Measurements from ENCODE around the gene ADAMTS6.

Gene ADAMTS6

DNA sequence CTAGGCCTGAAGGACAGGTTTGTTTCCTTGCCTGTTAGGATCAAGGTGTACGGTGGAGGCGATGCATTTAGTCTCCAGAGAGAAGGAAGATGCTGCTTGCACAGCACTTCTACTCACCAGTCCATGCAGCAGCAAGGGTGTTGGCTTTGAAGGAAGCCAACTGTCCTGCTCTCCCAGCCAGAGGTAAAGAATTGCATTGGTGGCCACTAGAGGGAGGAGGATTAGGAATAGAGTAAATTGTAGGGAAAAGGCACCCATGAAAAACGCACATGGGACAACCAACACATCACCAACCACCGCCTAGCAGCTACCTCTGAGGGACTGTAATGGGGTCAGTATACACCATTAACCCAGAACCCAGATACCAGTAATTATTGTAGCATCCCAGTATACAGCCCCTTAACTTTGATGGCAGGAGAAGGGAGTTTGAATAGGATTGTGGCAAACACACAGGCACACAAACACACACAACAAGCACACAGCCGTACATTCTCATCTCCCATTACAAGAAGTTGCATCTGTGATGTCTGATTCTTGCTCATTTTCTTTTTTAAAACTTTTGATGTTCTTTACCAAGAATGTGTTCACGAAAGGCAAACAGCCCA is 267.7 kb downstream of the ADAMTS6 start:
- TF ChIP-seq TCF12 (IDR thresholded peaks at IDR 0.05; ENCODE audit: low read depth), result no peak
- no peak for TF ChIP-seq EP300 (IDR thresholded peaks at IDR 0.05; ENCODE audit: borderline replicate concordance)
- TF ChIP-seq RAD21 (IDR thresholded peaks at IDR 0.05; ENCODE audit: low read depth), result peak; percentile 50

GRCh38 chr5:65209341-65209740 is 272.4 kb downstream of the ADAMTS6 start:
- no peak for TF ChIP-seq TCF12 (IDR thresholded peaks at IDR 0.05; ENCODE audit: low read depth)
- TF ChIP-seq FOXM1 (IDR thresholded peaks at IDR 0.05; ENCODE audit: borderline replicate concordance, low read depth), result no peak
- no peak for TF ChIP-seq YY1 (IDR thresholded peaks at IDR 0.05; ENCODE audit: low read depth)
- TF ChIP-seq RAD21 (IDR thresholded peaks at IDR 0.05; ENCODE audit: low read depth), result no peak
- no peak for TF ChIP-seq CREB1 (IDR thresholded peaks at IDR 0.05; ENCODE audit: low read depth)
- no peak for TF ChIP-seq EGR1 (IDR thresholded peaks at IDR 0.05)
- TF ChIP-seq, protein P1, sequence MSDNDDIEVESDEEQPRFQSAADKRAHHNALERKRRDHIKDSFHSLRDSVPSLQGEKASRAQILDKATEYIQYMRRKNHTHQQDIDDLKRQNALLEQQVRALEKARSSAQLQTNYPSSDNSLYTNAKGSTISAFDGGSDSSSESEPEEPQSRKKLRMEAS (IDR thresholded peaks at IDR 0.05), result no peak
- TF ChIP-seq TAF1 (IDR thresholded peaks at IDR 0.05; ENCODE audit: low read depth), result no peak
- TF ChIP-seq NFIC (IDR thresholded peaks at IDR 0.05), result no peak
- TF ChIP-seq EP300 (IDR thresholded peaks at IDR 0.05; ENCODE audit: borderline replicate concordance), result no peak
- TF ChIP-seq CEBPB (IDR thresholded peaks at IDR 0.05), result no peak
- TF ChIP-seq TEAD4 (IDR thresholded peaks at IDR 0.05), result no peak
- TF ChIP-seq ZBTB7A (IDR thresholded peaks at IDR 0.05; ENCODE audit: low read depth), result no peak
- TF ChIP-seq, protein P2, sequence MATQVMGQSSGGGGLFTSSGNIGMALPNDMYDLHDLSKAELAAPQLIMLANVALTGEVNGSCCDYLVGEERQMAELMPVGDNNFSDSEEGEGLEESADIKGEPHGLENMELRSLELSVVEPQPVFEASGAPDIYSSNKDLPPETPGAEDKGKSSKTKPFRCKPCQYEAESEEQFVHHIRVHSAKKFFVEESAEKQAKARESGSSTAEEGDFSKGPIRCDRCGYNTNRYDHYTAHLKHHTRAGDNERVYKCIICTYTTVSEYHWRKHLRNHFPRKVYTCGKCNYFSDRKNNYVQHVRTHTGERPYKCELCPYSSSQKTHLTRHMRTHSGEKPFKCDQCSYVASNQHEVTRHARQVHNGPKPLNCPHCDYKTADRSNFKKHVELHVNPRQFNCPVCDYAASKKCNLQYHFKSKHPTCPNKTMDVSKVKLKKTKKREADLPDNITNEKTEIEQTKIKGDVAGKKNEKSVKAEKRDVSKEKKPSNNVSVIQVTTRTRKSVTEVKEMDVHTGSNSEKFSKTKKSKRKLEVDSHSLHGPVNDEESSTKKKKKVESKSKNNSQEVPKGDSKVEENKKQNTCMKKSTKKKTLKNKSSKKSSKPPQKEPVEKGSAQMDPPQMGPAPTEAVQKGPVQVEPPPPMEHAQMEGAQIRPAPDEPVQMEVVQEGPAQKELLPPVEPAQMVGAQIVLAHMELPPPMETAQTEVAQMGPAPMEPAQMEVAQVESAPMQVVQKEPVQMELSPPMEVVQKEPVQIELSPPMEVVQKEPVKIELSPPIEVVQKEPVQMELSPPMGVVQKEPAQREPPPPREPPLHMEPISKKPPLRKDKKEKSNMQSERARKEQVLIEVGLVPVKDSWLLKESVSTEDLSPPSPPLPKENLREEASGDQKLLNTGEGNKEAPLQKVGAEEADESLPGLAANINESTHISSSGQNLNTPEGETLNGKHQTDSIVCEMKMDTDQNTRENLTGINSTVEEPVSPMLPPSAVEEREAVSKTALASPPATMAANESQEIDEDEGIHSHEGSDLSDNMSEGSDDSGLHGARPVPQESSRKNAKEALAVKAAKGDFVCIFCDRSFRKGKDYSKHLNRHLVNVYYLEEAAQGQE (IDR thresholded peaks at IDR 0.05; ENCODE audit: low read depth), result no peak
- TF ChIP-seq, protein P3, sequence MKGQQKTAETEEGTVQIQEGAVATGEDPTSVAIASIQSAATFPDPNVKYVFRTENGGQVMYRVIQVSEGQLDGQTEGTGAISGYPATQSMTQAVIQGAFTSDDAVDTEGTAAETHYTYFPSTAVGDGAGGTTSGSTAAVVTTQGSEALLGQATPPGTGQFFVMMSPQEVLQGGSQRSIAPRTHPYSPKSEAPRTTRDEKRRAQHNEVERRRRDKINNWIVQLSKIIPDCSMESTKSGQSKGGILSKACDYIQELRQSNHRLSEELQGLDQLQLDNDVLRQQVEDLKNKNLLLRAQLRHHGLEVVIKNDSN (IDR thresholded peaks at IDR 0.05), result no peak

GRCh38 chr5:65204966-65205365 is 276.8 kb downstream of the ADAMTS6 start:
- TF ChIP-seq TCF12 (IDR thresholded peaks at IDR 0.05; ENCODE audit: low read depth), result no peak
- TF ChIP-seq TAF1 (IDR thresholded peaks at IDR 0.05; ENCODE audit: low read depth), result no peak
- TF ChIP-seq, protein P1 (IDR thresholded peaks at IDR 0.05), result no peak
- no peak for TF ChIP-seq EP300 (IDR thresholded peaks at IDR 0.05; ENCODE audit: borderline replicate concordance)

DNA sequence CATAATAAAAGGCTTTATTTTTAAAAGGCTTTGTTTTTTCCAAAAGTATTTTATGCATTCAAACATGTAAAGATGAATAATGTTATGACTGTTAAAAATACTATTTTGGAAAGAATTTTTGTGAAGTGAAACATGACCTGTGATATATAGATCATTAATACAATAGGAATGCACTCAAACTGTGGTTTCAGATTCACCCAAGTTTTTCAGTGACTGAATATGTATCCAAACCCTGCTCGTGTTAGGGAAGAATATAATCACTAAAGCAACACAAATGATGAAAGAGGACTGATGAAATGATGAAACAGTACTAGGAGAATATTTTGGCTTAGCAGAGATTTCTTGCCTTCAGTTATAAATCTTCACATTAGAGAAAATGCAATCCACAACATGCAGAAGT is 278.0 kb downstream of the ADAMTS6 start:
- TF ChIP-seq ZBTB7A (IDR thresholded peaks at IDR 0.05; ENCODE audit: low read depth) (no peak), NFIC (IDR thresholded peaks at IDR 0.05) (no peak), TAF1 (IDR thresholded peaks at IDR 0.05; ENCODE audit: low read depth) (no peak), CEBPB (IDR thresholded peaks at IDR 0.05) (no peak), CREB1 (IDR thresholded peaks at IDR 0.05; ENCODE audit: low read depth) (no peak), TEAD4 (IDR thresholded peaks at IDR 0.05) (no peak), EP300 (IDR thresholded peaks at IDR 0.05; ENCODE audit: borderline replicate concordance) (no peak), YY1 (IDR thresholded peaks at IDR 0.05; ENCODE audit: low read depth) (no peak), RAD21 (IDR thresholded peaks at IDR 0.05; ENCODE audit: low read depth) (no peak)
- TF ChIP-seq, protein P3 (IDR thresholded peaks at IDR 0.05), result no peak
- TF ChIP-seq, protein P2 (IDR thresholded peaks at IDR 0.05; ENCODE audit: low read depth), result no peak

DNA sequence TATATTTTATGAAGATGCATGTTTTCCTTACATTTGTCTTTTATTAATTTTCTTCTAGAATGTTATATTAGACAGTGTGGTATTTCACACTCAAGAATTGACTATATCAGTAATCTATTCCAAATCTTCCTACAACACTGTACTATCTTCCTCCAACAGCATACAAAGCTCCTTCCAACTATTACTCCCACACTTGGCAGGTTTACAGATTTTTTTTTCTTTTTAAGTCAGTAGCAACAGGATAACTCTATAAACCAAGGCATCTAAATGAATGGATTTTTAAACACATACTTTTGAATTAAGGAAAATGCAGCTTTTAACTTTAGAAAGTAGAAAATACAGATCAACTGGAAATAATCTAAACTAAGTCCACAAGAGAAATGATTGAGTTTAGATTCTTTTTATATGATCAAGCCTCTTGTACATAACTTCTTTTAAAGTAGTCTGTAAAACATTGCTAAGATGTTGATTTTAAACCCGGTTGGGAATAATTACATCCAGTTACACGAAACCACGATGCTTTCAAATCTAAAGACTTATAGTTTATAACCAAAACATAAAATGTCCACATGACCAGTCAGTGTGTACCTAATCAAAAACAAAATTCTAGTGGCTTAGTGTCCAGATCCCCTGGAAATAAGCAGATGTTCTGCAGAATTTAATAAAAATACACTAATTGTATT is 281.6 kb downstream of the ADAMTS6 start:
- TF ChIP-seq EP300 (IDR thresholded peaks at IDR 0.05; ENCODE audit: borderline replicate concordance), result no peak
- TF ChIP-seq CEBPB (IDR thresholded peaks at IDR 0.05), result no peak
- TF ChIP-seq RAD21 (IDR thresholded peaks at IDR 0.05; ENCODE audit: low read depth), result no peak
- no peak for TF ChIP-seq TAF1 (IDR thresholded peaks at IDR 0.05; ENCODE audit: low read depth)
- no peak for TF ChIP-seq TCF12 (IDR thresholded peaks at IDR 0.05; ENCODE audit: low read depth)
- no peak for TF ChIP-seq NFIC (IDR thresholded peaks at IDR 0.05)
- TF ChIP-seq, protein P1 (IDR thresholded peaks at IDR 0.05), result no peak
- no peak for TF ChIP-seq TEAD4 (IDR thresholded peaks at IDR 0.05)
- TF ChIP-seq, protein P3 (IDR thresholded peaks at IDR 0.05), result no peak
- TF ChIP-seq FOXM1 (IDR thresholded peaks at IDR 0.05; ENCODE audit: borderline replicate concordance, low read depth), result no peak
- TF ChIP-seq, protein P2 (IDR thresholded peaks at IDR 0.05; ENCODE audit: low read depth), result no peak
- TF ChIP-seq ZBTB7A (IDR thresholded peaks at IDR 0.05; ENCODE audit: low read depth), result no peak
- TF ChIP-seq YY1 (IDR thresholded peaks at IDR 0.05; ENCODE audit: low read depth), result no peak
- no peak for TF ChIP-seq EGR1 (IDR thresholded peaks at IDR 0.05)

All from Ishikawa (cell line).